ENCODE results near the gene PTX4.
"Not testable (repeated sequence)": the region's sequence is repeated elsewhere in the genome, so short reads cannot be mapped to it uniquely, and the experiment has no call there.

PTX4 gene

DNA sequence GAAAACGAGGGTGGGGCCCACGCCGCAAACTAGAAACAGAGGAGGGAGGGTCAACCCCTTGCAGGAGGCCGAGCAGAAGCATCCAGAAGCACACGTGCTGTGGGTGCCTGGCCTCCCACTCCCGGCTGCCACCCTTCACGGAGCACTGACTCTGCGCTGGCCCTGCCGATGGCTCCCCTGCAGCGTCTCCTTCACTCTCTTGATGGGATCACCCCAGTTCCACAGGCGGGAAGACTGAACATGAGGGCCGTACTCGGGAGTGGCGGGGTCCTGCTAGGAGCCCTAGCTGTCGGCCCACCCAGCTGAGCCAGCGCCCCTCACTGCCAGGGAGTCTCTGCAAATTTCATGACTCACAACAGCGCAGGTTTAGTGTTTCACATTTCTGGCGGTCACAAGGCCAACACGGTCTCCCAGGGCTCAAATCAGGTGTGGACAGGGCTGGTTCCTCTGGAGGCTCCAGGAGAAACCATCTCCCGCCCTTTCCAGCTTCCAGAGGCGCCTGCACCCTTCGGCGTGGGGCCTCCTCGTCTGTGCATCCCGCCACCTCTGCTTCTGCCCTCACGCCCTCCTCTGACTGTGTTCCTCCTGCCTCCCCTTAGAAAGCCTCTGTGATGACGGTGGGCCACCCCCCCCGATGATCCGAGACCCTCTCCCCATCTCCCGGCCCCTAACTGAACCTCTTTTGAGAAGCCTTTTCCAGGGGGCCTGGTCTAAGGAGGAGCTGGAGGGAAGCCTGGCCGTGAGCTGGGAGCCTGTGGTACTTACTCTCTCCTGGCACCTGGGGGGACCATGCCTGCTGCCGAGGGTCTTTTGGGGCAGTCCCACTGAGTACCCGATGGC lies 2.0 kb downstream of the PTX4 start:
- Mint-ChIP-seq H3K4me3 (no peak overlapping the region), H3K4me1 (peaks cover 6% of the 10 kb centered on the region), H3K9me3 (no peaks in the 10 kb centered on the region), H3K27me3 (no peaks in the 10 kb centered on the region), H3K27ac (peak overlapping the region; percentile 70), H3K36me3 (no peaks in the 10 kb centered on the region)
- no peak for ATAC-seq

DNA sequence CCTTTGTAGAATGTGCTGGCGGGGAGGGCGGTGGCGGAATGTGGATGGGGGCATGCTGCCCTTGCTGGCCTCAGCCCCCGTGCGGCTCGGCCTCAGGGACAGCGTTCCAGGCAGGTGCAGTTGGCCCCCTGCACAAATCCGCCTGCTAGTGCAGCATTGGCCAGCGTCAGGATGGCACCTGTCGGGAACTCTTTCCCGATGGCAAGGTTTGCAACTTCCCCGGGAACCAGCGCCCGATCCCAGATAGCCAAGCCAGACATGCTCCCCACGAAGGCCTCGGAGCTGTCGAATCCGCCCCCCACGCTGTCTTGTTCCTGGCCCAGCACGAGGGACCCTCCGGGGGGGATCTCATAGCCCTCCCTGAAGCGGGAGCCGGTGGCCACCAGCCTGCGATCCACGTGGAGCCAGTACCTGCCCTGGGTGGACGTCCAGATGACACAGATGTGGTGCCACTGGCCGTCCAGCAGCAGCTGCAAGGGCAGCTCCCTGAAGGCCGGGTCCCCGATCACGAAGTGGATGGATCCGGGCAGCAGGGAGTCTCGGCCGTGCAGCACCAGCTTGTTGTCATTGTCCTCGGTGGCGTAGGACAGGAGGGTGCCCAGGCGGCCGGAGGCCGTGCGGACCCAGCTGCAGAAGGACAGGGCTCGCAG lies 2.8 kb downstream of the PTX4 start:
- ATAC-seq = no peak
- no peaks in the 10 kb centered on the region for H3K9me3 Mint-ChIP-seq
- H3K36me3 Mint-ChIP-seq = no peaks in the 10 kb centered on the region
- H3K27me3 Mint-ChIP-seq = no peaks in the 10 kb centered on the region
- H3K4me3 Mint-ChIP-seq = no peak overlapping the region
- H3K27ac Mint-ChIP-seq = no peak overlapping the region
- H3K4me1 Mint-ChIP-seq = peaks cover 14% of the 10 kb centered on the region

GRCh38 chr16:1481906-1482835 lies 6.6 kb downstream of the PTX4 start:
- Mint-ChIP-seq H3K9me3 (no peaks in the 10 kb centered on the region), H3K27me3 (no peaks in the 10 kb centered on the region), H3K27ac (peak overlapping the region; percentile 93), H3K4me1 (peaks cover 27% of the 10 kb centered on the region), H3K4me3 (no peak overlapping the region), H3K36me3 (no peaks in the 10 kb centered on the region)
- ATAC-seq = peak; percentile 58

DNA sequence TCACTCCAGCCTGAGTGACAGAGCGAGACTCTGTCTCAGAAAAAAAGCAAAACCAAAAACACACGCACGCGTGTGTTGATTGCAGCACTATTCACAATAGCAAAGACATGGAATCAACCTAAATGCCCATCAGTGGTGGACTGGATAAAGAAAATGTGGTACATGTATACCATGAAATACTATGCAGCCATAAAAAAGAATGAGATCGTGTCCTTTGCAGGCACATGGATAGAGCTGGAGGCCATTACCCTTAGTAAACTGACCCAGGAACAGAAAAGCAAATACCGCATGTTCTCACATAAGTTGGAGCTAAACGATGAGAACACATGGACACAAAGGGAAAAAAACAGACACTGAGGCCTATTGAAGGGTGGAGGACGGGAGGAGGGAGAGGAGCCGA lies 9.8 kb downstream of the PTX4 start:
- peaks cover 36% of the 10 kb centered on the region for H3K4me1 Mint-ChIP-seq
- ATAC-seq, H3K4me3 Mint-ChIP-seq: not testable (repeated sequence)

GRCh38 chr16:1477033-1477432 lies 11.7 kb downstream of the PTX4 start:
- no peaks in the 10 kb centered on the region for H3K27me3 Mint-ChIP-seq
- no peaks in the 10 kb centered on the region for H3K9me3 Mint-ChIP-seq
- peaks cover 45% of the 10 kb centered on the region for H3K4me1 Mint-ChIP-seq
- ATAC-seq = no peak
- H3K4me3 Mint-ChIP-seq = no peak overlapping the region
- no peaks in the 10 kb centered on the region for H3K36me3 Mint-ChIP-seq
- peak overlapping the region; percentile 88 for H3K27ac Mint-ChIP-seq

More for the DNA sequence above, 9.8 kb downstream of the PTX4 start:
- not testable (repeated sequence) for H3K27me3 Mint-ChIP-seq, H3K9me3 Mint-ChIP-seq, H3K36me3 Mint-ChIP-seq
- H3K27ac Mint-ChIP-seq = peak overlapping the region; percentile 19

DNA sequence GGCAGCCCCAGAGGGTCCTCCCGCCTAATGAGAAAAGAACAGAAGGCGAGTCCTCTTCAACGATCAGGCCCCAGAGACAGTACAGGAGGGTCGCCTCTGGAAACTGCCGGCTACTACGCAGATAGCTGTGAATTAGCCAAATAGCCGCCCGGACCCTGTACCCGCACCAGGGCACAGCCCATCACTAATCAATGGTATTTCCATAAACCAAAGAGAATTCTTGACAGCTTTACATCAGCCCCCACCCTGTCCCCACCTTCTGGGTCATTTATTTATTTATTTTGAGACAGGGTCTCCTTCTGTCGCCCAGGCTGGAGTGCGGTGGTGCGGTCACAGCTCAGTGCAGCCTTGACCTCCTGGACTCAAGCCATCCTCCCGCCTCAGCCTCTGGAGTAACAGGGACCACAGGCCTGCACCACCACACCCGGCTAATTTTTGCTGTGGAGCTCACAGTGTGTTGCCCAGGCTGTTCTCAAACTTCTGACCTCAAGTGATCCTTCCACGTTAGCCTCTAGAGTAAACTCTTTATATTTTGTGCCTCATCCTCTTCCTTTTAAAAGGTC lies 13.1 kb downstream of the PTX4 start:
- Mint-ChIP-seq H3K9me3 (no peaks in the 10 kb centered on the region), H3K4me3 (peak overlapping the region; percentile 89), H3K36me3 (no peaks in the 10 kb centered on the region), H3K27me3 (no peaks in the 10 kb centered on the region), H3K27ac (peak overlapping the region; percentile 88), H3K4me1 (peaks cover 45% of the 10 kb centered on the region)
- no peak for ATAC-seq

DNA sequence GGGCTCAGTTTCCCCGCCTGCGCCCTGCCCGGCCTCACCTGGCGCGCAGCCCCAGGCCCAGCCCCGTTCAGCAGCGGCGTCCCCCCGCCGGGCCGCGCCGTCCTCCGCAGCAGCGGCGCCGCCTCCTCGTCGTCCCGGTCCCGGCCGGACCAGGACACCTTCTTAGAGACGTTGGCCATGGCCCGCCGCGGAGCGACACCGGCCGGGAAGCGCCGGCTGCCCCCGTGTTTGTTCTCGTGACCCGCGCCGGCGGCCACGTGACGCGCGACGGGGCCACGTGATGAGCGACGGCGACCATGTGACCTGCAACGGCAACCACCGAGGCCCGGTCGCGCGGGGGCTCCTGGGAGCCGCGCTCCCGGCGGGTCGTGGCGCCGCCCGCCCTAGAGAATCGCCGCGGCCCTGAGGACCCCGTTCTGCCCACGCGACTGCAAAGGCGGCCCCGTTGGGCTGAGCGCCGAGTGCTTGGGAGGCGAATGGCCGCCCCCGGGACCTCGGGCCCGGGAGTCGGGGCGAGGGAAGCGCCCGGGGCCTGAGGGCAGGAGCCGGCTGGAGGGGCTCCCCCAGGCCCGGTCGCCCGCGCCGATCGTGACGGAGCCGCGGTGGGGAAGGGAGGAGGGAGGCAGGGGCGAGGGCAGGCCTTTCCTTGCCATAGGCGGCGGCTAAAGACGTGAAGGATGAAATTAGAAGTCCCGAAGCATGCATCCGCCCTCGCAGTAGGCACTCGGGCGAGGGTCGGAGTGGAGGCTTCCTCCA lies 13.8 kb downstream of the PTX4 start, which contains the start of gene CLCN7:
Gene CLCN7 (minus strand): TSS at position 233 of the 756 bp plus-strand sequence. CDS start 54 bp downstream, at position 179.
- H3K4me3 Mint-ChIP-seq = peak within 1 kb of the TSS; percentile 89
- H3K27me3 Mint-ChIP-seq = no peaks in the 10 kb centered on the region
- H3K27ac Mint-ChIP-seq = peak within 1 kb of the TSS; percentile 88
- H3K36me3 Mint-ChIP-seq = no peaks in the 10 kb centered on the region
- peaks cover 49% of the 10 kb centered on the region for H3K4me1 Mint-ChIP-seq
- H3K9me3 Mint-ChIP-seq = no peaks in the 10 kb centered on the region
- ATAC-seq = peak; percentile 93

DNA sequence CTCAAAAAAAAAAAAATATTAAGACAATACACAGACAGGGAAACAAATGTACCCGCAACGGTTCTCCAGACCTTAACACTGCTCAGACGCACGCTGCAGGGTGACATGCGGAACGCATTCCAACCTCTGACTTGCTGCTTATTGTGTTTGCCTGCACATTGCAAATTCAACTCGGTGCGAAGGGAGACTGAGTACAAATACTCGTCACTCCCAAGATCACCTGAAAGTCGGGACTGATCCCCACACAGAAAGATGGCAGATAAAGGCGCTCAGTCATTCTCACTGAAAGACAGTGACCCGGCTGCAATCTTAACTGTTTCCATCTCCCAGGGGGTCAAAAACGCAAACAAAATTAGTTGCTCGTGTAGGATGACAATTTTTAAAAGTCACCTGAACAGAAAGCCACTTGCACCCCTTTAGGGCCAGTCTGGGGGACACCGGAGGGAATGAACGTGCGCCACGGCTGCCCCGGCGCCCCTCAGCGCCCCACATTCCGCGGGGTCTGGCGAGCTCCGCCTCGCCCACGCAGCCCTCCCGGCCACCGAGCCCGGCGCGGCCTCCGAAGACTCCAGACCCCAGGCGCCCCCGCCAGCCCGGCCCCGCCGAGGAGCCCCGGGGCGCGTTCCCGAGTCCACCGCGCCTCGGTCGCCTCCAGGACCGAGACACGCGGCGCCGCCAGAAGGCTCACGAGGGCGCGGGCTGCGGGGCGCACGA lies 14.5 kb downstream of the PTX4 start:
- H3K9me3 Mint-ChIP-seq = no peaks in the 10 kb centered on the region
- peak overlapping the region; percentile 65 for H3K4me3 Mint-ChIP-seq
- H3K27ac Mint-ChIP-seq = peak overlapping the region; percentile 88

GRCh38 chr16:1472974-1473373 lies 15.8 kb downstream of the PTX4 start:
- Mint-ChIP-seq H3K27me3 (no peaks in the 10 kb centered on the region), H3K36me3 (no peaks in the 10 kb centered on the region), H3K9me3 (no peaks in the 10 kb centered on the region), H3K4me3 (peak overlapping the region; percentile 41), H3K4me1 (peaks cover 48% of the 10 kb centered on the region), H3K27ac (peak overlapping the region; percentile 85)
- no peak for ATAC-seq

More for the DNA sequence above, 14.5 kb downstream of the PTX4 start:
- ATAC-seq = peak; percentile 39
- Mint-ChIP-seq H3K4me1 (peaks cover 52% of the 10 kb centered on the region), H3K36me3 (no peaks in the 10 kb centered on the region), H3K27me3 (no peaks in the 10 kb centered on the region)

DNA sequence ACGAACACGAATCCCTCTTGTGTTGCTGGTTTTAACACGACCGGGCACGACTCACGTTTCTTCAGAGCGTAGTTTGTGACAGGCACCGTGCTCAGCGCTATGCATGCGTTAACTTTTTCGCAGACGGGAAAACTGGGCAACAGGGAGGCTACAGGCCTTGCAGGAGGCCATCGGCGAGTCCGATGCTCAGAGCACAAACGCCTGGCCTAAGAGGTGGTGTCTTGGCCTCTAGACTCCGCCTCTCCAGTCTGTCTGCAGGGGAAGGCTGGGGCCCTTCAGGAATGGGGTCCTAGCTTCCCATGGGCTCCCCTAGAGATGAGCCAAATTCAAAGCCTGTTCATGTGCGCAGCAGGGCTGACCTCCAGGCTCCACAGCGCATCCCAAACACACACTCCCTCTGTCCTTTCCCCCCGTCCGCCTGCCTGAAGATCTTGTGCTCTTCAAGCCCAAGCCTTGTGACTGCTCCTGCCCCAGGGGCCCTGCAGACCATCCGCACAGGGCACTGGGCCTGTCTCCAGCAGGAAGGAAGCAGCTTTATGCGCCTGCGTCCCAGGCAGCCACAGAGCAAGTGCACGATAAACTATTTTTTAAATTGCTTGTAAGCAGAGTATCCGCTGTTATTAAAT lies 17.1 kb downstream of the PTX4 start:
- H3K36me3 Mint-ChIP-seq = no peaks in the 10 kb centered on the region
- no peak for ATAC-seq
- no peaks in the 10 kb centered on the region for H3K9me3 Mint-ChIP-seq
- no peaks in the 10 kb centered on the region for H3K27me3 Mint-ChIP-seq
- H3K4me1 Mint-ChIP-seq = peaks cover 61% of the 10 kb centered on the region
- peak overlapping the region; percentile 85 for H3K27ac Mint-ChIP-seq
- H3K4me3 Mint-ChIP-seq = peak overlapping the region; percentile 26

- Mint-ChIP-seq H3K9me3 (no peaks in the 10 kb centered on the region), H3K4me1 (peaks cover 56% of the 10 kb centered on the region), H3K27me3 (no peaks in the 10 kb centered on the region), H3K27ac (peak overlapping the region; percentile 85), H3K4me3 (peak overlapping the region; percentile 49), H3K36me3 (no peaks in the 10 kb centered on the region)
- ATAC-seq = no peak
Measured at GRCh38 chr16:1470481-1471251, 18.1 kb downstream of the PTX4 start.

GRCh38 chr16:1469693-1470201 lies 19.0 kb downstream of the PTX4 start:
- H3K4me1 Mint-ChIP-seq = peaks cover 52% of the 10 kb centered on the region
- peak; percentile 37 for ATAC-seq
- peak overlapping the region; percentile 67 for H3K4me3 Mint-ChIP-seq
- H3K9me3 Mint-ChIP-seq = no peaks in the 10 kb centered on the region
- peaks cover 6% of the 10 kb centered on the region for H3K36me3 Mint-ChIP-seq
- no peaks in the 10 kb centered on the region for H3K27me3 Mint-ChIP-seq
- peak overlapping the region; percentile 85 for H3K27ac Mint-ChIP-seq

Data from stimulated activated memory B cell treated with anti-CD40 and anti-IgM and Interleukin-4, amounts not matched to agents 10 μg/mL and 1 μg/mL and 100 μg/mL, for 72 hours (primary cell).